Stimulated activated CD4-positive, alpha-beta T cell treated with anti-CD3 and anti-CD28 coated beads, Interleukin-15, amount 100 ng/mL, for 24 hours (primary cell): ENCODE data around the gene TWNK.
A peak's percentile ranks its signal among the peaks of the same experiment; 100 is the strongest.

Source experiments
- DNase-seq: peaks from one replicate; pipeline ENCODE4 v3.0.0-alpha.2; 2020

TWNK gene

GRCh38 chr10:100986952-100987684, at the start of gene TWNK, which contains the start of gene MRPL43:
TWNK (plus strand) TSS chr10:100987543; CDS start chr10:100988211, 668 bp downstream.
MRPL43 (minus strand) TSS chr10:100987497; CDS start chr10:100987443, 54 bp downstream.
- peak; percentile 92 for DNase-seq

DNA sequence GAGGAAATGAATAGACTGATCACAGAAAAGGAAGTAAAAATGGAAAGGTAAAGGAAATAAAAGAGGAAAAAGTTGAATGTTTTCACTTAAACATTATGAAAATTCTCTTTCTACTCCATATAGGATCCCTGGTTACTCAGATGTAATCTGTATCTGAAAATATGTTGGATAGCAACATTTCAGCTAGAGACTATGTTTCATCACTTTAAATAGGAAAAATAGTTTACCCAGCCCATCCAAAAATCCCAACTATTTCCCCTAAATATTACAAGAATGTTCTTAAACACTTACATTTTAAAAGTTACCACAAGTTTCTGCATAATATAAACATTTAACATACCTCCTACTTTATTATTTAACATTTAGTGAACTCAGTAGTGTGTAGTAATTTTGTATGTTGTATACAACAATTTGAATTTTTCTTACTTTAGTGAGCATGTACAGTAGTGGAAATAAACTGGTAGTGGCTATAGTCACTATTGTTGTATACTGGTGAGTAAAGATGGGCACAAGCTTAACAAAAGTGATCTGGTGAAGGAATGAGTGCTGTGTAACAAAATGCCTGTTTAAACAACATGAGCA, 47.5 kb upstream of the TWNK start:
- DNase-seq = no peak

- DNase-seq = no peak
Measured at GRCh38 chr10:100942229-100942628, 45.1 kb upstream of the TWNK start.

GRCh38 chr10:100943508-100943907, 43.8 kb upstream of the TWNK start:
- DNase-seq = no peak

GRCh38 chr10:100945754-100946153, 41.6 kb upstream of the TWNK start:
- DNase-seq = no peak

GRCh38 chr10:100948916-100949315, 38.4 kb upstream of the TWNK start:
- DNase-seq = no peak

GRCh38 chr10:100960251-100960650, 27.1 kb upstream of the TWNK start:
- no peak for DNase-seq

- DNase-seq = no peak
Measured at GRCh38 chr10:100962351-100963080, 24.8 kb upstream of the TWNK start.

DNA sequence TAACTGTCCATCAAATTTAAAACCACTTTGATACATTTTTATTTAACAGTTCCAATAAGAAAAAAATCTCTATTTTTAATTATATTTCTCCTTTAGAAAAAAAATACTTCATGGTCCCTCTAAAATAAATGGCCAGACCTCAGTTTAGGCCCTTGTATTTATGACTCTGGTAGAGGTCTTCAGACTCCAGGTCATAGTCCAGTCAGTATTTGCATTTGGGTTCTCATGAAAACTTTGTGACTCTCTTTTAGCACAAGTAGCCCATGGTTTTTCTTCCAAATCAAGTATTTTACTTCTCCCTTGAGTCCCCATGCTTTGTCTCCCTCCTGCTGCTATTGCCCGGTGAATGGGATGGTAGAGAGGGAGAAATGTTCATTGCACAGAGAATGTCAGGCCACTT, 23.5 kb upstream of the TWNK start:
- DNase-seq = no peak

GRCh38 chr10:100965820-100966219, 21.5 kb upstream of the TWNK start:
- DNase-seq = no peak

DNA sequence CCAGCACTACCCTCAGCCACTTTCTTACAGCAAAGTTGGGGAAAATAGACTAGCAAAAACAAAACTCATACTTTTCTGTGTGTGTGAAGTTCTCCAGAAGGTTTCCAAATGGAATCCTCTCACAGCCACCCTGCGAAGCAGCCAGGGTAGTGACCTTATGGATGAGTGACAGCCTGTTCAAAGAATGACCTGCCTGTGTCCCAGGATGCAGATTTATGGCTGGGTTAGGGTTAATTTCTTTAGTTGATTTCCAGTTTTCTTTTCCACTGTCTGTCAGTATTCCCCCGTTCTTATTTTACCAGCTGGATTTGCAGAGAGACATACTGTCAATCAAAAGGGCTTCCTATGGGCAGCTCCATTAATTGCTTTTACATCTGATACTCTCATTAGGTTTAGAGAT, 20.5 kb upstream of the TWNK start:
- DNase-seq = no peak

- DNase-seq = no peak
Measured at GRCh38 chr10:100967332-100967731, 20.0 kb upstream of the TWNK start.

DNA sequence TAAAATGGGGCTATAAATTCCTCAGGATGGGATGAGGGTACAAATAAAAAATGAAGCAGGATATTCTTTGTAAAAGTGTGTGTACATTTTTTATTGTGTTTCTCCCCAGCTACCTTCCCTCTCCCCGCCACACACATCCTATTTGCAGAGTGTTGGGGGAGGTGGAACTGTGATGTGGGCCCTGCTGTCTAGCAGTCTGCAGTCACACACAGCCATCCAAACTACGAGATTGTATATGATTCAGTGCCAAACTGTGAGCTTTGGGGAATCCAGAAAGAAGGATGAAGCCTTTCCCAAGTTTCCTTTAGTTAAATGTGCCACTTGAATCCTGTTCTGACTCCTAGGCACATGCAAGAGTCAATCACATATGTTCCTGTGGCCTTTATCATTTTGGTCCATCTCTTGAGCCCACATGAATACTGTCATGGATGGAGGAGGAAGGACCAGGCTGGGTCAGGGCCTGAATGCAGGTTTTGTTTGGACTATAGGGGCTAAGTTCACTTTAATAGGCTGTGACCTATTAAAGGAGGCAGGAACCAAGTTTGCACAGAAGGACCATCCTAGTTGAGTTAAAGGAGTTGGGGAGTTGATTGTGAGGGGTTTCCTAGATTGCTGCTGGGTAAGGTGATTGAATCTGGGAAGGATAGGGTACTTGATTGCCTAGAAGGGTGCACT, 19.1 kb upstream of the TWNK start:
- no peak for DNase-seq

DNA sequence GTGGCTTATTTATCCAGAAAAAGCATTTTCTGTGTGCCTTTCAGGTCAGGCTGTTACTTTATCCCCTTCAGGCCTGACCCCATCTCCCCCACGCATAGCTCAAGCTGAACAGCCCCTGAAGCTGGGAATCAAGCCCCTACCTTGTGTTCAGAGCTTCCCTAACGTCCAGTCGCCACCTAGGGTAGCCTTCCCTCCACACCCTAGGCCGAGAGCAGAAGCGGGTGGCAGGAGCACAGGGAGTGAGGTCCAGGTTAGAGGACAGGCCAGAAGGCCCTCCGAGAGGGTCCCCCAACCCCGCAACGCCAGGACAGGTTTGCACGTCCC, 18.5 kb upstream of the TWNK start:
- DNase-seq = no peak

- DNase-seq = peak; percentile 52
Measured at GRCh38 chr10:100969187-100970075, 17.9 kb upstream of the TWNK start, which contains the start of gene SEMA4G. SEMA4G (plus strand) TSS chr10:100969504; CDS start chr10:100972913, 3,409 bp downstream.

GRCh38 chr10:100970076-100970913, 17.0 kb upstream of the TWNK start:
- DNase-seq = peak; percentile 26

DNA sequence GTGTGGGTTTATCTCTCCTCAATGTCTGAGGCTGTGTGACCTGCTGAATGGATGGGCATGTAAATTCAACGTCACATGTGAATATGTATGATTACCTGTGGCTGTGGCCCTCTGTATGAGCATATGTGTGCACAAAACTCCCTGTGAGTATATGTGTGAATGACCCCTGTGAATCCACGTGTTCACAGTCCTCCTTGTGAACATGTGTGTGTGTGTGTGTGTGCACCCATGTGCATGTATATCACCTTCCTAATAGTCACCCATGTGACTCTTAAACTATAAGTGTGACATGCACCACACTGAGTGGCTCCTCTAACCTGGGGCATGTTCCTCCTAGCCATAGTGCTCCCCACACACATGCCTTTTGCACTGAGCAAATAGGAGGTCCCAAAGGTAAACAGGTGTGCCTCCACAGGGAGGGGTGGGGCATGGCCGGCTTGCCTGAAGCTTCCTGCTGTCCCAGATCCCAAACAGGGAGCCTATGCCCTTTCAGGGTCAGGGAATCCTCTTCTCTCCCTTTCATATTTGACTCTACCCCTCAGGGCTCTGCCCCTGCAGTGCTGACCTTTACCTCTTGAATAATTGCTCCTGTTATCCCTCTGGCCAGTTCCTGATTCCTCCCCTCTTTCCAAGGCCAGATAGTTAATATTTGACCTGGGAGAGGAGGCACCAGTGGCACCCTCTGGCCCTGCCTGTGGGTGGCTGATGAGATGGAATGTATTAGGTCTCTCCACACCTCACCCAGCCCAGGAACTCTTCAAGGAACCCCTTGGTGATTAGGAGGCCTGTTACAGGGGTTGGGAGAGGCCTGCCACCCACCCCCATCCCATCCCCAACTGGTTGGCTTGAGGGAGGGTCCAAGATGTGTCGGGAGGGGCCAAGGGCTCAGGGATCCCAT, 16.2 kb upstream of the TWNK start:
- no peak for DNase-seq

- DNase-seq = no peak
Measured at GRCh38 chr10:100972115-100972903, 15.0 kb upstream of the TWNK start.

GRCh38 chr10:100972904-100973535, 14.3 kb upstream of the TWNK start:
- DNase-seq = no peak
